GM23338 (cell line): ENCODE data around the gene RUNX1. TPM values are rescaled to one million over a fixed set of nuclear protein-coding genes. Genes with fewer than 3 reads are reported as not detected.
A peak's percentile ranks its signal among the peaks of the same experiment; 100 is the strongest.

Experiments
- ATAC-seq: fragments of 200-7000 bp; cut with Tn5 transposase; 3 replicates; pipeline ENCODE4 v1.9.1; 2020
- DNase-seq: peaks from one replicate; pipeline ENCODE4 v3.0.0-alpha.2; 2015; ENCODE audit warnings: low spot score
- H2AFZ ChIP-seq: fragments of 200-600 bp; sonication (generic); 2 replicates; pipeline ENCODE4 v1.8.0; 2016; ENCODE audit warnings: antibody characterized with exemption, mild to moderate bottlenecking, moderate library complexity
- H3F3A ChIP-seq: fragments of 200-600 bp; sonication (generic); replicated peaks from 2 replicates; pipeline ENCODE4 v1.8.0; 2017; ENCODE audit warnings: antibody characterized with exemption, mixed run types, low read depth
- H3K27ac ChIP-seq: fragments of 200-600 bp; sonication (generic); 2 replicates; pipeline ENCODE4 v1.6.1; 2016; ENCODE audit warnings: low read depth
- H3K27me3 ChIP-seq: fragments of 200-600 bp; sonication (generic); 2 replicates; pipeline ENCODE4 v1.8.0; 2016; ENCODE audit warnings: mild to moderate bottlenecking, mixed run types, moderate library complexity; ENCODE audit not compliant: insufficient read depth
- H3K36me3 ChIP-seq: fragments of 200-600 bp; sonication (generic); 2 replicates; pipeline ENCODE4 v1.8.0; 2016; ENCODE audit warnings: mild to moderate bottlenecking; ENCODE audit not compliant: insufficient read depth
- H3K4me1 ChIP-seq: fragments of 200-600 bp; sonication (generic); 2 replicates; pipeline ENCODE4 v1.8.0; 2016; ENCODE audit warnings: mild to moderate bottlenecking, moderate library complexity; ENCODE audit not compliant: insufficient read depth
- H3K4me2 ChIP-seq: fragments of 200-600 bp; sonication (generic); 2 replicates; pipeline ENCODE4 v1.7.1; 2017; ENCODE audit warnings: mixed run types
- H3K4me3 ChIP-seq: fragments of 200-600 bp; sonication (generic); 2 replicates; pipeline ENCODE4 v1.6.1; 2016; ENCODE audit warnings: mixed run types
- H3K79me2 ChIP-seq: fragments of 200-600 bp; sonication (generic); replicated peaks from 2 replicates; pipeline ENCODE4 v1.8.0; 2017; ENCODE audit warnings: mild to moderate bottlenecking; ENCODE audit not compliant: insufficient read depth
- H3K9me2 ChIP-seq: fragments of 200-600 bp; sonication (generic); 2 replicates; pipeline ENCODE4 v1.8.0; 2017; ENCODE audit not compliant: insufficient read depth
- H4K20me1 ChIP-seq: fragments of 200-600 bp; sonication (generic); replicated peaks from 2 replicates; pipeline ENCODE4 v1.8.0; 2017; ENCODE audit warnings: mild to moderate bottlenecking; ENCODE audit not compliant: insufficient read depth
- H3K27ac Mint-ChIP-seq: 2 replicates; pipeline ENCODE4 v1.8.0; 2020; ENCODE audit warnings: inconsistent platforms, mild to moderate bottlenecking, moderate library complexity, mixed read lengths
- H3K27me3 Mint-ChIP-seq: 3 replicates; pipeline ENCODE4 v1.8.0; 2022; ENCODE audit warnings: low read depth, mild to moderate bottlenecking, moderate library complexity, mixed read lengths, inconsistent platforms; ENCODE audit not compliant: insufficient read depth, poor library complexity
- H3K36me3 Mint-ChIP-seq: 3 replicates; pipeline ENCODE4 v1.8.0; 2021; ENCODE audit warnings: low read depth, mild to moderate bottlenecking, inconsistent platforms, moderate library complexity, mixed read lengths
- H3K4me1 Mint-ChIP-seq: 3 replicates; pipeline ENCODE4 v1.8.0; 2020; ENCODE audit warnings: mild to moderate bottlenecking, inconsistent platforms, mixed read lengths
- H3K4me3 Mint-ChIP-seq: 3 replicates; pipeline ENCODE4 v1.8.0; 2021; ENCODE audit warnings: moderate library complexity, mild to moderate bottlenecking, inconsistent platforms, mixed read lengths
- H3K9me3 Mint-ChIP-seq: 3 replicates; pipeline ENCODE4 v1.8.0; 2020; ENCODE audit warnings: moderate library complexity, mild to moderate bottlenecking, inconsistent platforms, mixed read lengths
- CREB1 ChIP-seq: fragments of 250-450 bp; sonication (Bioruptor Pico); IDR thresholded peaks from 2 replicates; pipeline ENCODE4 v1.5.0; 2020; ENCODE audit warnings: low read depth, mild to moderate bottlenecking, moderate library complexity
- CTCF ChIP-seq, 2 experiments: fragments of 200-600 bp in 1 of 2; sonication (generic) in 1 of 2; conservative IDR thresholded peaks; 2 replicates each; pipeline versions ENCODE4 v1.5.1 to v1.6.1; 2016 to 2017; ENCODE audit warnings: antibody characterized with exemption in 2 of 2, low read depth in 2 of 2, mild to moderate bottlenecking in 2 of 2, moderate library complexity in 1 of 2
- ETS1 ChIP-seq: IDR thresholded peaks from 2 replicates; pipeline ENCODE4 v1.6.1; 2016; ENCODE audit warnings: antibody characterized with exemption
- EZH2 ChIP-seq: fragments of 200-600 bp; sonication (generic); IDR thresholded peaks from one replicate; pipeline ENCODE4 v1.8.0; 2017; ENCODE audit warnings: antibody characterized with exemption, mild to moderate bottlenecking, low read depth; ENCODE audit not compliant: unreplicated experiment
- EZH2phosphoT487 ChIP-seq: fragments of 200-600 bp; sonication (generic); IDR thresholded peaks from one replicate; pipeline ENCODE4 v1.8.1; 2018; ENCODE audit warnings: antibody characterized with exemption; ENCODE audit not compliant: unreplicated experiment
- JUNB ChIP-seq: IDR thresholded peaks from one replicate; pipeline ENCODE4 v1.6.1; 2016; ENCODE audit warnings: antibody characterized with exemption; ENCODE audit not compliant: unreplicated experiment
- NANOG ChIP-seq: IDR thresholded peaks from 2 replicates; pipeline ENCODE4 v1.6.1; 2016; ENCODE audit warnings: antibody characterized with exemption, borderline replicate concordance
- REST ChIP-seq: IDR thresholded peaks from one replicate; pipeline ENCODE4 v1.6.1; 2018; ENCODE audit warnings: antibody characterized with exemption; ENCODE audit not compliant: unreplicated experiment
- ZNF114 ChIP-seq: fragments of 250-450 bp; sonication (Bioruptor Pico); IDR thresholded peaks from 2 replicates; pipeline ENCODE4 v1.5.0; 2020; ENCODE audit warnings: mild to moderate bottlenecking, moderate library complexity
- polyA plus RNA-seq: library from polyadenylated mRNA; unstranded; fragments of >200 nt; fragmentation: Nextera tagmentation; extraction: Ambion mirVana; gene quantifications from 2 replicates; pipeline ENCODE4 v1.2.1, GENCODE V29; 2016
- total RNA-seq: library from RNA; depleted of rRNA; stranded (reverse); fragments of >200 nt; shearing (Covaris generic); gene quantifications from 2 replicates; pipeline ENCODE4 v1.2.3, GENCODE V29; 2014

RUNX1 gene
- total and polyA plus RNA-seq, 2 experiments from 2014 or later, result 0.29 to 1.1 TPM

DNA sequence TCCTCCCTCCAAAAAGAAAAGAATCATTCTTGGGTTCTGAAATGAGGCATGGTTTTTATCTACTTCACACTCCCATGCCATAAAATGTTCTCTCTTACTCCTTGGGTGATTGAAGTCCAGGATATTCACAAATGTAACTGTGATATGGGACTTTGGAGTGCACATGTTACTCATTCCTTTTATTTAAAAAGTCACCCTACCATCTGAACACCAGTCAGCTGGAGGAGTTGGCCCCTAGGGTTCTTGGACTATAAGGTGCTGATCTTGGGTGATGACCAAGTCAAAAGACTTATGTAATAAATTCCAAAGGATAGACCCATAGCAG lies 251.9 kb downstream of the RUNX1 start:
- Mint-ChIP-seq H3K27me3 (no peaks in the 10 kb centered on the region), H3K4me3 (no peak overlapping the region), H3K27ac (no peak overlapping the region), H3K36me3 (no peaks in the 10 kb centered on the region), H3K9me3 (no peaks in the 10 kb centered on the region), H3K4me1 (peaks cover 27% of the 10 kb centered on the region; the same call in 2 of the 3 replicates)
- Histone ChIP-seq H3K9me2 (no peaks in the 10 kb centered on the region), H3K79me2 (no peaks in the 10 kb centered on the region), H4K20me1 (no peaks in the 10 kb centered on the region), H3K27me3 (no peaks in the 10 kb centered on the region), H3K4me1 (peaks cover 4% of the 10 kb centered on the region; the same call in 1 of the 2 replicates), H3K4me3 (no peak overlapping the region), H2AFZ (no peak overlapping the region), H3F3A (no peaks in the 10 kb centered on the region), H3K4me2 (no peak overlapping the region), H3K27ac (no peak overlapping the region), H3K36me3 (no peaks in the 10 kb centered on the region)
- TF ChIP-seq EZH2phosphoT487, result no peak
- no peak for TF ChIP-seq REST
- no peak for TF ChIP-seq CREB1 (CRISPR knock-in tag)
- no peak for TF ChIP-seq JUNB
- no peak for TF ChIP-seq ETS1
- no peak for TF ChIP-seq NANOG
- TF ChIP-seq CTCF (conservative IDR thresholded peaks at IDR 0.05; ENCODE audit: low read depth in 2 of 2), result no peak
- no peak for DNase-seq
- no peak for ATAC-seq

DNA sequence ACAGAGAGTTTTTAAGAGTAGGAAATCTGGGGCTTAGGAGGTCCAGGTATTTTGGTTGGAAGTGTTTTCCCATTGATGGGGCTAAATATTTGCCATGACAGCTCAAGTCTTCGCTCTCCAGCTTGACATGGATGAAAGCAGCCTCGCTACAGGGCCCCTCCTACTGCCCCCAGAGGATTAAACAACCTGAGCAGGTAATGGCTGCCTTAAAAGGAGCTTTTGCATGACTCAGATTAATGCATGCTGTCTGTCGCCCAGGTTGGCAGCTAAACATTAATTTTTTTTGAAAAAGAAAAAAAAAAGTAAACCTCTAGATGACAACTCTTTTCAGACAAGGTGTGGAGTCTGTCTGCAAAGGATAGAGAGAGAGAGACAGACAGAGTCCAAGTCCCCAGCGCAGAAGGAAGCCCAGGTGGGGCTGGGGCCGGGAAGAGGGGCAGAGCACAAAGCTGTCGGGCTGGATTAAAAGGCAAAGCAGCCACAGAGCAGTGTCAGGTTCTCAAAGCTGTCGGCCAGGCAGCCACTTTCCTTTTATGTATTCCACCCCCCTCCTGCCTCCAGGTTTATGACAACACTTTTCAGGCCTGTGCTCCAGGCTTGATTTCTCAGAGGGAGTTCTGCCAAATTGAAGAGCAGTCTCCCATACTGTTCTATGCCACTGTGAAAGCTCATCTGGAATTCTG lies 252.4 kb downstream of the RUNX1 start:
- no peaks in the 10 kb centered on the region for H3K36me3 Mint-ChIP-seq
- no peaks in the 10 kb centered on the region for H3K9me3 Mint-ChIP-seq
- H3K4me2 ChIP-seq, result no peak overlapping the region
- peaks cover 24% of the 10 kb centered on the region; the same call in 2 of the 3 replicates for H3K4me1 Mint-ChIP-seq
- ATAC-seq (peak; percentile 79), DNase-seq (peak; percentile 32)
- H3K27ac Mint-ChIP-seq, result no peak overlapping the region
- H3K4me1 ChIP-seq, result 0 out of 2 replicates have a peak, but pooled peaks cover 4% of the 10 kb centered on the region
- H3K27me3 ChIP-seq, result no peaks in the 10 kb centered on the region
- H3K4me3 ChIP-seq, result no peak overlapping the region
- H2AFZ ChIP-seq, result no peak overlapping the region
- H3K36me3 ChIP-seq, result no peaks in the 10 kb centered on the region
- H3K9me2 ChIP-seq, result no peaks in the 10 kb centered on the region
- no peak overlapping the region for H3K4me3 Mint-ChIP-seq
- no peaks in the 10 kb centered on the region for H3F3A ChIP-seq
- no peaks in the 10 kb centered on the region for H3K79me2 ChIP-seq
- no peaks in the 10 kb centered on the region for H4K20me1 ChIP-seq
- no peak overlapping the region for H3K27ac ChIP-seq
- H3K27me3 Mint-ChIP-seq, result peaks cover 2% of the 10 kb centered on the region
- TF ChIP-seq CREB1 (CRISPR knock-in tag), result no peak
- TF ChIP-seq JUNB, result no peak
- TF ChIP-seq ZNF114 (CRISPR knock-in tag), result no peak
- no peak for TF ChIP-seq REST
- no peak for TF ChIP-seq NANOG
- no peak for TF ChIP-seq EZH2
